Hepatocyte (in vitro differentiated cells): ENCODE measurements around the gene SOX8.

Source experiments
- EZH2 ChIP-seq: fragments of 200-600 bp; sonication (generic); IDR thresholded peaks from 2 replicates; pipeline ENCODE4 v1.6.1; 2016; ENCODE audit warnings: antibody characterized with exemption, mild to moderate bottlenecking, borderline replicate concordance
- EZH2phosphoT487 ChIP-seq: fragments of 200-600 bp; sonication (generic); IDR thresholded peaks from one replicate; pipeline ENCODE4 v1.6.1; 2018; ENCODE audit warnings: antibody characterized with exemption, mild to moderate bottlenecking, low read depth, moderate library complexity; ENCODE audit not compliant: unreplicated experiment, severe bottlenecking
- TF ChIP-seq, protein P1 (sequence below): fragments of 200-600 bp; sonication (generic); IDR thresholded peaks from 2 replicates; pipeline ENCODE4 v1.5.1; 2016; ENCODE audit warnings: antibody characterized with exemption, mild to moderate bottlenecking; ENCODE audit not compliant: poor library complexity

GRCh38 chr16:984736-985636 is 3.4 kb downstream of the SOX8 start:
- TF ChIP-seq, protein P1, sequence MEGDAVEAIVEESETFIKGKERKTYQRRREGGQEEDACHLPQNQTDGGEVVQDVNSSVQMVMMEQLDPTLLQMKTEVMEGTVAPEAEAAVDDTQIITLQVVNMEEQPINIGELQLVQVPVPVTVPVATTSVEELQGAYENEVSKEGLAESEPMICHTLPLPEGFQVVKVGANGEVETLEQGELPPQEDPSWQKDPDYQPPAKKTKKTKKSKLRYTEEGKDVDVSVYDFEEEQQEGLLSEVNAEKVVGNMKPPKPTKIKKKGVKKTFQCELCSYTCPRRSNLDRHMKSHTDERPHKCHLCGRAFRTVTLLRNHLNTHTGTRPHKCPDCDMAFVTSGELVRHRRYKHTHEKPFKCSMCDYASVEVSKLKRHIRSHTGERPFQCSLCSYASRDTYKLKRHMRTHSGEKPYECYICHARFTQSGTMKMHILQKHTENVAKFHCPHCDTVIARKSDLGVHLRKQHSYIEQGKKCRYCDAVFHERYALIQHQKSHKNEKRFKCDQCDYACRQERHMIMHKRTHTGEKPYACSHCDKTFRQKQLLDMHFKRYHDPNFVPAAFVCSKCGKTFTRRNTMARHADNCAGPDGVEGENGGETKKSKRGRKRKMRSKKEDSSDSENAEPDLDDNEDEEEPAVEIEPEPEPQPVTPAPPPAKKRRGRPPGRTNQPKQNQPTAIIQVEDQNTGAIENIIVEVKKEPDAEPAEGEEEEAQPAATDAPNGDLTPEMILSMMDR = no peak
- TF ChIP-seq EZH2 (no peak), EZH2phosphoT487 (no peak)
